ENCODE results near the gene WDR7.

Gene WDR7

DNA sequence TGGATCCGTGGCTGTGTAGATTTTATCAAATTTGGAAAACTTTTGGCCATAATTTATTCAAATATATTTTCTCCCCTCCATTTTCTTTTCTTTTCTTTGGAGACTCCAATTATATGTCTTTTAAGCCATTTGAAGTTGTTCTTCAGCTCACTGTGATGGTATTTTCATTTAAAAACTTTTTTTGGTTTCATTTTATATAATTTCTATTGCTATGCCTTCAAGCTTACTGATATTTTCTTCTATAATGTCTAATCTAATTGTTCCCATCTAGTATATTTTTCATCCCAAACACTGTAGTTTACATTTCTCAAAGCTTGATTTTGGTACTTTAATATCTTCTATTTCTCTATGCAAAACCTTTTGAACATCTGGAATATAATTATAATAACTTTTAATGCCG lies 72.5 kb downstream of the WDR7 start:
- no peak for DNase-seq

DNA sequence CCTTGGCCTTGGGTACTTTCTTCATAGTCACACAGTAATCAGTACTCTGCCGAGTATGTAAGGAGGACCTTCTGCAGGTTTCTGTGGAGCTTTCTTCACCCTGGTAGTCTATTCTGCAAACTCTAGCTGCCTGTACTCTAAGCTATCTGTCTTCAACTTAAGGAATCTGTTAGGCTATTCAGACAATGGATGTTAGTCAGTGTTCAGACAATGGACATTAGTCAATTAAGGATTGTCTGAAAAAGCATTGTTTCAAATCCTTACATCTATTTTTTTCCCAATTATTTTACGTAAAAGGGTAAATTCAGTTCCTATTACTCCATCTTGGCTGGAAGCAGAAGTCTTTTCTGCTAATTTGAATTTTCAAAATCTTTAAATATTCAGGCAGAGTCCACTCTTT lies 75.7 kb downstream of the WDR7 start:
- DNase-seq = no peak

DNA sequence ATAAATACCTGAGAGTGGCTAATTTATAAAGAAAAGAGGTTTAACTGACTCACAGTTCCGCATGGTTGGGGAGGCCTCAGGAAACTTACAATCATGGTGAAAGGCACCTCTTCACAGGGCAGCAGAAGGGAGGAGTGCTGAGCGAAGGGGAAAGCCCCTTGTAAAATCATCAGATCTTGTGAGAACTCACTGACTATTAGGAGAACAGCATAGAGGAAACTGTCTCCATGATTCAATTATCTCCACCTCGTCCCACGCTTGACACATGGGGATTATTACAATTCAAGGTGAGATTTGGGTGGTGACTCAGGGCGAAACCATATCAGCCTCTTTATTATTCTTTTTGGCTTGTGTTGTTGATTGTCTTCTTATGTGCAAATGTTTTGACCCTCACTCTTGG lies 76.2 kb downstream of the WDR7 start:
- no peak for DNase-seq

DNA sequence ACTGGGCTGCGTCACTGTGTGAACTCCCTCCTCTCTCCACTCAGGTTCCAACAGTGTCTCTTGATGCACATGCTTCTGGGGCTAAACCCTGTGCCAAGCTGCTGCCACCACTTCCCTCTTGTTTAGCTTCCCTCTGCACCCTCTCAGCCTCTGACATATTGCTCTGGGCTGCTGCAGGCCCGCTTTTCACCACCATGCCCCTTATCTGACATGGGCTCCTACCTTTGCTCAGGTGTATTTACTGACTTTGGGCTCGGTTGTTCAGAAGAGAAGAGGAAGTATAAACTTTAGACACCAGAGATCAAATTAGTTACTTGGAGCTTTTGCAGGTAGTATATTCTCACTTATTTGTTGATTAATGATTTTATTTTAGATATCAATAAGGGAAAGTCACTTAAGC lies 77.6 kb downstream of the WDR7 start:
- DNase-seq = no peak

DNA sequence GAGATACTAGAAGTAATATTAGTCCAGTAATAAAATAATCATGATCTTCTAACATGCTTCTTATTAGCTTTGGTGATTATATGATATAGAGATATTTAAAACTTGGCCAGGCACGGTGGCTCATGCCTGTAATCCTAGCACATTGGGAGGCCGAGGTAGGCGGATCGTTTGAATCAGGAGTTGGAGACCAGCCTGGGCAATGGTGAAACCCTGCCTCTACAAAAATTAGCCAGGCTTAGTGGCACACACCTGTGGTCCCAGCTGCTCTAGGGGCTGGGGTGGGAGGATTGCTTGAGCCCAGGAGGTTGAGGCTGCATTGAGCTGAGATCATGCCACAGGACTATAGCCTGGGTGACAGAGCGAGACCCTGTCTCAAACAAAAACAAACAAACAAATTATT lies 87.0 kb downstream of the WDR7 start:
- no peak for DNase-seq

DNA sequence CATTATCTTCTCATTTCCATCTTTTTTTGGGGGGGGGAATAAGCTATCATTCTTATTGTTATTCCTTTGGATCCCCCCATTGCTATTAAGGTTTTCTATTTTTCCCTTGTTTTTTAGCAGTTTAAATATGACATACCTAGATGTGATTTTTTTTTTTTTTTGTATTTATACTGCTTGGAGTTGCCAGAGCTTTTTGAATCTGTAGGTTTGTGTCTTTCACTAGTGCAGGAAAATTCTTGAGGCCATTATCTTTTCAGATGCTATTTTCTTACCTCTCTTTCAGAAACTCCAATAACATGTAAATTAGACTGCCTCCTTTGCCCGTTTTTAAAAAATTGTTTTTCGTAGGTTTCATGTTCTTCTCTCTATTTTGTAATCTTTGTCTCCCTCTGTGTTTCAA lies 88.6 kb downstream of the WDR7 start:
- DNase-seq = no peak

DNA sequence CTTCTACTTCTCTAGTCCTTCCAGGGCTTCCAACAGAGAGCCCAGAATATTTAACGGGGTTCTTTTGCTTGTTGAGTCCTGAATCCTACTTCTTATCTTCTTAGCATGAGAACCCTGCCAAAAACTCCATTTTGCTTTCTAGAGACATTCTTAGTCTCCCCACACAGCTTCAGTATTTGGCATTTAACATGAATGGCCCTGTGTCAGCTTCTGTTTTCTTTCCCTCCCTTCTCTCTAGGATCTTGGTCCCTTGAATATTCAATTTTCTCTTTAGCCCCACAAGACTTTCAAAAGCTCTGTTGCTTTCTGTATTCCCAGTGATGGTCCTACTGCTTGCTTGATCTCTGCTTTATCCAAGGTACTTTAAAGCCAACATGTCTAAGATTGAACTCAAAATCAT lies 89.5 kb downstream of the WDR7 start:
- no peak for DNase-seq

DNA sequence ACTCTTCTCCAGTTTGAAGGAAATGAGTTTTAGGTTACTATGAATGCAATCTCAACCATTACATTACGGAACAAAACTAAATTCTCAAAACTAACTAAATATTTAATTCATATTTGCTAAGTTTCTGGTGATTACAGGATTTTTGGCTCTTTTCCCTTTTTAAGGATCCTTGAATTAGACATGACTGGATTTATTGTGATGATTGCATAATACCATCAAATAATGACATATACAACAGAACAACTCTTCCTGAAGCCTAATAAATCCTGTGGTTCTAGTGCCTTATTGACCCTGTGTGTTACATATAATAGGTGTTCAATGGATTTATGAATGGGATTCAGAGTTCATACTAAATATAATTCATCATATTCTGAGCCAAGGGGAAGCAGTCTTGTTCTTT lies 90.5 kb downstream of the WDR7 start:
- DNase-seq = no peak

DNA sequence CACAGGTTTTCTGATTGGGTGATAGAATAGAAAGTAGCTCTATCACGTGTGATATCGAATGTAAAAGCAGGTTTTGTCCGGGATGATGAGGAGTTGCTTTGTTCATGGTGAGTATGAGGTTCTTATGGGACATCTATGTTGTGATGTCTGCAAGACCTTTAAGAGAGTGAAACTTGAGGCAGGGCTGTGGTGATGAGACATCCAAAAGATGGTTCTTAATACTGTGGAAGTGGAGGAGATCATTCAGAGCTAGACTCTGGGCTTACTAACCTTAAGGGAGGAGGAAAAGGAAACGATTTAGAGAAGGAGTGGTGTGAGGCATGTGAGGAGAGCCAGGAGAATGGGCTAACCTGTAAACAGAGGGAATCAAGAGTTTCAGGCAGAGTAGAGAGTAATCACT lies 92.0 kb downstream of the WDR7 start:
- no peak for DNase-seq

DNA sequence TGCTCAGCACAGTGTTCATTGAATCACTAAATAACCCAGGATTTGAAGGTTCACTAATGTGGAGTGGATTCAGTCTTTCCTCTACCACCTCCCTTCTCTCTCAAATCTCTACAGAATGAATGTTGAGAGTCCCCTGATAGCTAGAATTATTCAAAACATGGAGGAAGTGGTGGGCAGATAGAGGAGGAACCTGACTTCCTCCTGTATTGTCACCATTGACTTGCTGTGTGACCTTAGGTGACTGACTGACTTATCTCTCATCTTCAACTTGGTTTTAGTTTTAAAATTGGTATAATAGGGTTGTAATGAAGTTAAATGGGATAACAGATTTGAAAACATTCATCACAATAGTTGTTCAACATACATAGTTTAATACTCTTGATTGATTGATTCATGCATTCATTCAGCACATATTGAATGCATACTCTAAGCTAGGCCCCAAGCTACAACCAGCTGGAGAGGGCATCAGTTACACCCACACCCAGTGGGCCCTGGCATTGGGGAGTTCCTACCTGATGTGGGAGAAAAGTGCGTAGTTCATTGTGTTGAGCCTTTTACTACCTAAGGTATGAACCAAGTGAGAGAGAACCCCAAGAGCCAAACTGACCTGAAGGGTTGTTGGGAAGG lies 96.0 kb downstream of the WDR7 start:
- DNase-seq = no peak

DNA sequence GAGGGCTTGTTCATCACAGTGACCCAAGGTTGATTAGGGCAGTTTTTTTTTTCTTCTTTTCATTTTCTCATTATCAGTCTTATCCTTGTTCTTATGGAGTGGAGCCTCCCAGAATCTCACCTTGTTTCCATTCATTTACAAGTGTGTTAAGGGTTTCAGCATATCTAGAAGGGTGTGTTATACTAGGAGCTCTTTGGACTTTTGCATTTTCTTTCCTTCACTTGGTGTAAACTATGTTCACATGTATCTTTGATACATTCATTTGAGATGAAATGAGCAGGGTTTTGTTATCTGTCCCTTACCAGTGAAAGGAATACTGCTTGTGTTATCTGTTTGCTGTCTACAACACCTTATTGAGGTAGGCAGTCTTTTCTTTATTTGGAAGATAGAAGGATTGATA lies 96.7 kb downstream of the WDR7 start:
- DNase-seq = no peak

DNA sequence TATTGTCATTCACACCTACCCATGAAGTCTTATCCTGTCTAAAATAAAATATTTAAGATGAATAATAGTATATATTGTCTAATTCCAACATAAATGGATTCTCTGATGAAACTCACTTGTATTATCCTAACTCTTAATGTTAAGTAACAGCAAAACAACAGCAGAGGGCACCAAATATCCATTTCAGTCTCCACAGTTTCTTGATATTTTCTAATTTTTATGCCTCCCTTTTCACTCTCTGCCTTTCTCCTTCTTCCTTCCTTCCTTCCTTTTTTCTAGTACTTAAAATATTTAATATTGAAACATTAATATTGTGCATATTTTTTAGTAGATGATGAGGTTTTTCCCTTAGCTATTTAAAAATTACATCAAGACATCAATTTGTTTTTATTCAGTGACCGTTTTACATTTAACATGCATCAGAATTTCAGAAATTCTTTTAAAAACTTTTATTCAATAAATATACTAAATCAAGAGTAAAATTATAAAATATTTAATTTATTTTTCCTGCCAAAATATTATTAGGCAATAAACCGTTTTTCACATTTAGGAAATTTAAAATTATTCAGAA lies 97.6 kb downstream of the WDR7 start:
- DNase-seq = peak in 1 of 2 donors; percentile 24

DNA sequence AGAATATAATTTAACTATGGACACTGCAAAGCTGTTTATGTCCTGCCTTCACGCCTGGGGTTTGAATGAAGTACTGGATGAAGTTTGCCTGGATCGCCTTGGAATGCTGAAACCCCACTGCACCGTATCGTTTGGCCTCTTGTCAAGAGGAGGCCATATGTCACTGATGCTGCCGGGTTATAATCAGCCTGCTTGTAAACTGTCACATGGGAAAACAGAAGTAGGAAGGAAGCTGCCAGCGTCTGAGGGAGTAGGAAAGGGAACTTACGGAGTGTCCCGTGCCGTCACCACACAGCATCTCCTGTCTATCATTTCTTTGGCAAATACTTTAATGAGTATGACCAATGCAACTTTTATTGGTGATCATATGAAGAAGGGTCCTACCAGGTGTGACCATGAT lies 105.8 kb downstream of the WDR7 start:
- DNase-seq = peak in 1 of 2 donors; percentile 12

DNA sequence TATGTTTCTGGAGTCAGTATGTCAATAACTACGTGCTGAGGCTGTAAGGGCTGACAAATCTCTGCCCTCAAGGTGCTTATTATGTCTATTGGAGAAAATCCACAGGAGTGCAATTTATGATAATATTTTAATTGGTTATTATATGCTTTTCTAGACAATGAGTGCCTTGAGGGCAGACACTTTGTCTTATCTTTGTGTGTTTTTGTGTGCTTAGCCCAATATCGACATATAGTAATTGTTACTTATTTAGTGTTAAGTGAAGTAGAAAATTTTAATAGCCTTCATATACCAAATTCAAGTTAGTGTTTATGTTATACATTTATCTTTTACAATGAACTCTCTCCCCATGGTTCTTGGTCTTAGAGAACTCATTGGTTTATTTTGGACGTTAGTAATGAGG lies 118.9 kb downstream of the WDR7 start:
- no peak for DNase-seq

DNA sequence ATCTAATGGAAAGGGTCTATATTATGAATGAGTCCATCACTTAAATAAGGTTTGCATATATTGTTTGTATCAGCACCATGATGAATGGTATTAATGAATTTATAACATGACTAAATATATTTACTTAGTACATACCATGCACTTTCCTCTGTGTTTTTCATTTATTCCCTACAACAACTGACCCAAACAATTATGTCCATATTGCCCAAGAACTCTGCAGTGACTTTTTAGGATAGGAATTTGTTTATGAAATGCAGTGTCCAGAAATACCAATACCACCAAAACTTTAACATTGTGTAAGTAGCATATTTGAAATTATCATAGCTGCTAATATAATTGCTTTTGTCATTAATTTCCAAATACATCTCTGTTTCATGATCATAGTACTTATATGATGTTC lies 119.7 kb downstream of the WDR7 start:
- DNase-seq = no peak

DNA sequence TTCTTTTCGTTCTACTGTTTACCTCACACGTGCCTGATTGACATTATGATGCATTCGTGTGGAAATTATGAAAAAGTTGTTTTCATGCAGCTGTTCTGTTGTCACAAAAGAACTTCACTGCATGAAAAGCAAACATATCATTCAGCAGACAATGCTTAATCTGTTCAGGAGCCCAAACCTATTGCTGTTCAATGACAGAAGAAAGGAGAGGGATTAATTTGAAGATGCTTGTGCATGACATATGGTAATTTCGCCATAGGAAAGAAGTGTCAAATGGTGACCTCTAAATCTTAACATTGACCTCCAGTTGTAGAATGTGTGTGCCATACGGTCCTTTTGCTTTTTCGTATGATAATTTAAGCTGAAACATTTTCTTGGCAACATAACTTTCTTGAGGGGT lies 124.5 kb downstream of the WDR7 start:
- DNase-seq = no peak

DNA sequence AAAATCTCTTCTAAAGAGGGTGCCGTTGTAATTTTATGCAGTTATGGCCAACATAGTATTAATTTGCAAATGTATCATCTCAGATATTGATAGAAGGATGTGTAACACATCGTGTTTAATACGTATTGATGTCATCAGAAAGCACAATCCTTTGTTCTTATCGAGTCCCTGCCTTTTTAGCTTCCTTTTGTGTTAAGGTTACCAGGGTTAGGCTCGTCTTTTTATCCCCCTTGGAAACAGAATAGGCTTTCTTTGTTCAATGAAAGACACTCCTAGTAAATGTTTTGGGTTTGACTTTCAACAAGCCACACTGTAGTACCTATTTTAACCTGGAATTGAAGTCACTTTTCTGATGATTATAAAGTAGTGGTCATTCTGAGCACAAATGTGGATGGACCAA lies 136.2 kb downstream of the WDR7 start:
- no peak for DNase-seq

DNA sequence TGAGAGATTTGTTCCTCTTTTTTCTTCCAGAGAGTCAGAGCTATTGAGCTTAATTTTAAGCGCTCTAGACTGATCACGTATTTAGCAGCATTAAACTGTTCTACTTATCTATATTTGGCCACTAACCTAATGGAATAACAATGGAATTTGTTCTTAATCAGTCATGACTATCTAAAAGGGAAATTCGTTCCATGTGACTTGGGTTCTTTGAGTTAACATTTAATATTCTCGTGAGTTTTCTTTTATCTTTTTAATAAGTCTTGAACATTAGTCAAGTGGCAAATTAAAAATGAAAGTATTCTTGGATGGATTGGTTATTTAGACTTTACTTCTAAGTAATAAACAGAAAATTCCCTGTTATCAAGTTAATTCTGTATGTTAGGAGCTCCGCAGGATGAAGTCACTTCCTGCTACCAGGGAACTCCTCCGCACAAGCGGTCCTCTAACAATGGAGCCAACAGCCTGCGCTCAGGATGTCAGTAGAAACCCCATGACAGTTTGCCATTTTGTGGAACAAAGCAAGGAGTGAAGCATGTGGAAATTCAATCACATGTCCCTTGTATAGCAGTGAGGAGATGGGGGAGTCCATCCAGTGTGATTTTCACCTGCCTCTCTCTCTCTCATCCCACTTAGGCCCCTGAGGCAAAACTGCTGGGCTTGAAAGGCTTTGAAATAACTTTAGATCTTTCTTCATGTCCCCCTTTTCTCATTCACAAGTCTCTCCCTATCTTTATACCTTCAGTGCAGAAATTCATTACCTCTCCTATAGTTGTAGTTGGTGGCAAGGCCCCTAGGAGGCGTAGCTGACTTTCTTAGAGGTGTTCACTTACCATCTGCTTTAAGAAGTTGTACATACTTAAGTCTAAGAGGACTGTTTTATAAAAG lies 138.1 kb downstream of the WDR7 start:
- DNase-seq = no peak

DNA sequence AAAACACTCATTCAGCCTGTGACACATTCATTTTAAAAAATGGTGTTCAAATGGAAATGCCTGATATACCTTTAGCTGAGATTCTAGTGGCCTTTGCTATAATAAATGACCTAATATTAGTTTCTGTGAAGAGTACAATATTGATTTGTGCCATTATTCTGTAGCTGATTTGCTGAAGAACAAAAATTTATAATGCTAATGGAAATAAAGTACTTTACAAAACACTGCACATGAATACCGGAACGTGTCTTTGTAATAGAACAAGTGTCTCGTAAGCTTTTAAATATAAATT lies 138.7 kb downstream of the WDR7 start:
- DNase-seq = no peak

DNA sequence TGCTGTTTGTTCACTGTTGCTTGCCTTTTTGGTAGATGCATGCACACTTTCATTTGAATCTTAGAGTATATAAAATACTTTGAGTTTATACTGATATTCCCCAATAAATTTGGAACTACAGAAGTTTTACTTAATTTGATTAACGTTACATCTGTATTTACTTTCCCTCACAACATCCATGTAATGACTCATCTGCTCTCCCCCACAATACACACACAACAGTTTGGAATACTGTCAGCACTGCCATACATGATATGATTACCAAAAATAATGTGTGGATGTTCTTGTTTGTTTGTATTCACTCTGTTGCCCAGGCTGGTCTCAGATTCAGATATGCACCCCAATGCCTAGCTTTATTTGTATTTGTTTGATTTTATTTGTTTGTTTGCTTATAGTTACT lies 144.2 kb downstream of the WDR7 start:
- no peak for DNase-seq

DNA sequence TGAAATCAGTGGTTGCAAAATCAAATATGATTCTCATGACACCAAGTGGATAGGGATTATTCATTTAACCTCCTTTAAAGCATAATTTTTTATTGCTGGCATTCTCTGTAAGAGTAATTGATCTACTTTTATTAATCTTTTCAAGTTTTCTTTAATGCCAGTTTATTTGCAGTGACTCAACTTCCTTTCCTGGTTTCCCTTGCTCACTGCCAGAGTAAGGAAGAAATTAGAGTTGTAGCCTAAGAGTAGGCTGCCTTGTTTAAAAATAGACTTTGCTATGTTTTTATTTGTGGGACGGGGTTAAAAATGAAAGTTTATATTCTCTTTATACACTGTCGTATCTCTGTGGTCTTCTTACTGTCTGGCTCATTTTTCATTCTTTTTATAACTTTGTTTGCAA lies 148.6 kb downstream of the WDR7 start:
- no peak for DNase-seq

DNA sequence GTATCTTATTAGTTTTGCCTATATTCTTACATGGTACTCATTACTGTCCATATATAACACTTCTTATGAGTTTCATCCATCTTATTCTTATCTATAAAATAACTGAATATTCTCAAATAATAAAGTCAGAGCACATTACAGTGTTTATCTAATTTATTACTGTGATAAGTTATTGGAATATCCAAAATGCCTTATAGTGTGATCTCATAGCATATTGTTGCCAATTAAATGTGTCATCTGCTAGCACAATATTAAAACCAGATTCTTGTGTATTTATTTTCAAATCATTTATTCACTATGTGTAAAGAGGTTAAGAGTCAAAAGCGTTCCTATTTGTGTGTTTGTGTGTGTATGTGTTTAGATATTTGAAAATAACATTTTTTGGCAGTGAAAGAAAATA lies 151.9 kb downstream of the WDR7 start:
- no peak for DNase-seq

DNA sequence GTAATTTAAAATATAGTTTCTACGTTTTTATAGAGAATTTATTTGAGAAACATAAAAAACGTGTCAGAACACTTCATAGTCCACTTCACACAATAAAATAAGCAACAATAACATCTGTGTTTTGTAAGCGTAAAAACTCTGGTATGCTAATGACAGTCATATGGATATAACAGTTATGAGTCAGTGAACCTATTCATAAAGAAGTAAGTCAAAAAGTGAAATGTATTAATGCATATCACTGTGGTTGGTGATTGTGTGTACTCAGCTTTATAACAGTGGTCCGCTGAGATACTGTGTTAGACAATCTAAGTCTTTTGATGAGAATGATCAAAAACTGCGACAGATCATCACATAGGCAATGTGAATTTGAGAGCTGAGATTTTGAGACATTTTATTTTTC lies 153.2 kb downstream of the WDR7 start:
- DNase-seq = no peak

DNA sequence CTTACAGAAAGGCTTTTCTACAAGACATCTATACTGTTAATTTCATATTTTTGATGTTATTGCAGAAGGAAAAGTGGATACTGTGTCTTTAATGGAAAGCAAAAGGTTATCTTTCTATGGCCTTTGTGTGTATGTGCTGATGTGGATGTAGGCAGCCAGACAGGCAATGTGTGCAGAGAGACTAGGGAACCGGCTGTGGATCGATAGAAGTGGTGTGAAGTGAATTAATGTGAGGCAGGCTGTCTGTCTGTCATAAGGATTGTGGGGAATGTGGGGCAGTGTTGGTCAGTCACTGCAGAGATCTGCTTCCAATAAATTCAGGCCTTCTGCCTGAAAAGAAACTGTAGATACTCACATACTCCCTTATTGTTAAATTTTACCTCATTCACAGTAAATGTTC lies 156.7 kb downstream of the WDR7 start:
- no peak for DNase-seq

DNA sequence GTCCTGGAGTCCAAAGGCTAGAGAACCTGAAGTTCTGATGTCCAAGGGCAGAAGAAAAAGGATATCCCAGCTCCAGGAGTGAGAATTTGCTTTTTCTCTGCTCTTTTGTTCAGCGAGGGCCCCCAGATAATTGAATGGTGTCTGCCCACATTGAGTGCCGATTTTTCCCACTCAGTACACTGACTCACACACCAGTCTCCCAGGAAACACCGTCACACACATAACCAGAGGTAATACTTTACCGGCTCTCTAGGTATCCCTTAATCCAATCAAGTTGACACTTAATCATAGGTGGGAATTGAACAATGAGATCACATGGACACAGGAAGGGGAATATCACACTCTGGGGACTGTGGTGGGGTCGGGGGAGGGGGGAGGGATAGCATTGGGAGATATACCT lies 161.5 kb downstream of the WDR7 start:
- DNase-seq = no peak

All from CD4-positive, alpha-beta T cell treated with Interleukin-4 for 1 hour (primary cell).